Measurements from ENCODE around the gene ZNF491.

Gene ZNF491

GRCh38 chr19:11787536-11787935 is 10.8 kb upstream of the ZNF491 start:
- no peaks in the 10 kb centered on the region for H3K36me3 ChIP-seq (ENCODE audit: insufficient read depth)
- no peaks in the 10 kb centered on the region for H3K27me3 ChIP-seq (ENCODE audit: insufficient read depth, low read depth)
- H3K27ac ChIP-seq = no peak overlapping the region
- no peak overlapping the region for H2AFZ ChIP-seq (ENCODE audit: low read depth)
- H3K4me2 ChIP-seq = no peak overlapping the region
- H3K79me2 ChIP-seq (ENCODE audit: insufficient read depth, low read depth) = no peaks in the 10 kb centered on the region
- no peak overlapping the region for H3K9ac ChIP-seq
- TF ChIP-seq, protein P1, sequence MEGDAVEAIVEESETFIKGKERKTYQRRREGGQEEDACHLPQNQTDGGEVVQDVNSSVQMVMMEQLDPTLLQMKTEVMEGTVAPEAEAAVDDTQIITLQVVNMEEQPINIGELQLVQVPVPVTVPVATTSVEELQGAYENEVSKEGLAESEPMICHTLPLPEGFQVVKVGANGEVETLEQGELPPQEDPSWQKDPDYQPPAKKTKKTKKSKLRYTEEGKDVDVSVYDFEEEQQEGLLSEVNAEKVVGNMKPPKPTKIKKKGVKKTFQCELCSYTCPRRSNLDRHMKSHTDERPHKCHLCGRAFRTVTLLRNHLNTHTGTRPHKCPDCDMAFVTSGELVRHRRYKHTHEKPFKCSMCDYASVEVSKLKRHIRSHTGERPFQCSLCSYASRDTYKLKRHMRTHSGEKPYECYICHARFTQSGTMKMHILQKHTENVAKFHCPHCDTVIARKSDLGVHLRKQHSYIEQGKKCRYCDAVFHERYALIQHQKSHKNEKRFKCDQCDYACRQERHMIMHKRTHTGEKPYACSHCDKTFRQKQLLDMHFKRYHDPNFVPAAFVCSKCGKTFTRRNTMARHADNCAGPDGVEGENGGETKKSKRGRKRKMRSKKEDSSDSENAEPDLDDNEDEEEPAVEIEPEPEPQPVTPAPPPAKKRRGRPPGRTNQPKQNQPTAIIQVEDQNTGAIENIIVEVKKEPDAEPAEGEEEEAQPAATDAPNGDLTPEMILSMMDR (conservative IDR thresholded peaks at IDR 0.05; ENCODE audit: low read depth, low read length) = no peak
- H3K4me3 ChIP-seq (IDR thresholded peaks at IDR 0.05; ENCODE audit: insufficient read depth, low read depth, low read length) = no peak overlapping the region
- no peaks in the 10 kb centered on the region for H3K4me1 ChIP-seq (ENCODE audit: low read depth, poor library complexity, severe bottlenecking)
- H4K20me1 ChIP-seq (ENCODE audit: insufficient read depth) = no peaks in the 10 kb centered on the region

DNA sequence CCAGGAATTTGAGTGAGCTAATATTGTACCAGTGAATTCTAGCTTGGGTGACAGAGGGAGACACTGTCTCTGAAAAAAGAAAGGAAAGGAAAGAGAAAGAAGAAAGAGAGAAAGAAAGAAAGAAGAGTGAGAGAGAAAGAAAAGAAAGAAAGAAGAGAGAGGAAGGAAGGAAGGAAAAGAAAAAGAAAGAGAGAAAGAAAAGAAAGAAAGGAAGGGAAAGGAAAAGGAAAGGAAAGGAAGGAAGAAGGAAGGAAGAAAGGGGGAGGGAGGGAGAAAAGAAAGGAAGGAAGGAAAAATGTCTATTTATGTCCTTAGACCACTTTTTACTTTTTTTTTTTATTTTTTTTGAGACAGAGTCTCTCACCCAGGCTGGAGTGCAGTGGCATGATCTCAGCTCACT is 5.4 kb upstream of the ZNF491 start:
- Histone ChIP-seq H3K9ac (no peak overlapping the region), H3K36me3 (ENCODE audit: insufficient read depth) (no peaks in the 10 kb centered on the region), H3K27ac (no peak overlapping the region), H3K4me2 (no peak overlapping the region), H2AFZ (ENCODE audit: low read depth) (no peak overlapping the region), H3K27me3 (ENCODE audit: insufficient read depth, low read depth) (no peaks in the 10 kb centered on the region), H3K4me1 (ENCODE audit: low read depth, poor library complexity, severe bottlenecking) (no peaks in the 10 kb centered on the region), H3K4me3 (IDR thresholded peaks at IDR 0.05; ENCODE audit: insufficient read depth, low read depth, low read length) (no peak overlapping the region), H3K79me2 (ENCODE audit: insufficient read depth, low read depth) (no peaks in the 10 kb centered on the region), H4K20me1 (ENCODE audit: insufficient read depth) (no peaks in the 10 kb centered on the region)
- TF ChIP-seq, protein P1 (conservative IDR thresholded peaks at IDR 0.05; ENCODE audit: low read depth, low read length) = no peak

DNA sequence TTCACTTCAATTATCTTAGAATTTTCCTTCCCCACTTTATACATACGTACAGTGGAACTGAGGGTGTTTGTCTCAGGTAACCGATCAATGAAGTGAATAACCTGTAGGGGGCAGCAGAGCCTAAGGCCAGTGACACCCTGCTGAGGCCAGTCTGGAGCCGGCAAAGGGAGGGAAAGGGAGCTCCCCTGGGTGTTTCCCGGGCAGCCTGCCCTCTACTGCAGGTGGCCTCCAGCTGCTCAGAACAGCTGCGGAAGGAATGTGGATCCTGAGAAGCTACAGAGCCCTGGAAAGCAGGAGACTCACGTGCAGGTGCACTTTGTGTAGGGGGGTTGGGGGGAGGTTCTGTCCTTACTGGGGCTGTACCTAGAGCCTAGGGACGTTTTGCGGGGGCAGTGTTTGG is 832 bp upstream of the ZNF491 start:
- Histone ChIP-seq H3K9ac (no peak overlapping the region), H2AFZ (ENCODE audit: low read depth) (no peak overlapping the region), H3K79me2 (ENCODE audit: insufficient read depth, low read depth) (no peaks in the 10 kb centered on the region), H4K20me1 (ENCODE audit: insufficient read depth) (no peaks in the 10 kb centered on the region), H3K27me3 (ENCODE audit: insufficient read depth, low read depth) (no peaks in the 10 kb centered on the region), H3K27ac (no peak overlapping the region), H3K36me3 (ENCODE audit: insufficient read depth) (no peaks in the 10 kb centered on the region), H3K4me1 (ENCODE audit: low read depth, poor library complexity, severe bottlenecking) (no peaks in the 10 kb centered on the region), H3K4me3 (IDR thresholded peaks at IDR 0.05; ENCODE audit: insufficient read depth, low read depth, low read length) (no peak overlapping the region), H3K4me2 (no peak overlapping the region)
- TF ChIP-seq, protein P1 (conservative IDR thresholded peaks at IDR 0.05; ENCODE audit: low read depth, low read length) = peak; percentile 59

DNA sequence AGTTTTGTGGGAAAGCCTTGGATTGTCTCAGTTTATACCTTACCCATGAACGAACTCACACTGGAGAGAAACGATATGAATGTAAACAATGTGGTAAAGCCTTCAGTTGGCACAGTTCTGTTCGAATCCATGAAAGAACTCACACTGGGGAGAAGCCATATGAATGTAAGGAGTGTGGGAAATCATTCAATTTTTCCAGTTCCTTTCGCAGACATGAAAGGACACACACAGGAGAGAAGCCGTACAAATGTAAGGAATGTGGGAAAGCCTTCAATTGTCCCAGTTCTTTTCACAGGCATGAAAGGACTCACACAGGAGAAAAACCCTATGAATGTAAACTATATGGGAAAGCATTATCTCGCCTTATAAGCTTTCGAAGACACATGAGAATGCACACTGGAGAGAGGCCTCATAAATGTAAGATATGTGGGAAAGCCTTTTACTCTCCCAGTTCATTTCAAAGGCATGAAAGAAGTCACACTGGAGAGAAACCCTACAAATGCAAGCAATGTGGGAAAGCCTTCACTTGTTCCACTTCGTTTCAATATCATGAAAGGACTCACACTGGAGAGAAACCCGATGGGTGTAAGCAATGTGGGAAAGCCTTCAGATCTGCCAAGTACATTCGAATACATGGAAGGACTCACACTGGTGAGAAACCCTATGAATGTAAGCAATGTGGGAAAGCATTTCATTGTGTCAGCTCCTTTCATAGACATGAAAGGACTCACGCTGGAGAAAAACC is 8.2 kb downstream of the ZNF491 start:
- no peaks in the 10 kb centered on the region for H3K36me3 ChIP-seq (ENCODE audit: insufficient read depth)
- no peak overlapping the region for H3K4me2 ChIP-seq
- TF ChIP-seq, protein P1 (conservative IDR thresholded peaks at IDR 0.05; ENCODE audit: low read depth, low read length) = no peak

More for the DNA sequence above, 8.2 kb downstream of the ZNF491 start:
- H3K4me1 ChIP-seq (ENCODE audit: low read depth, poor library complexity, severe bottlenecking) = no peaks in the 10 kb centered on the region
- no peak overlapping the region for H3K27ac ChIP-seq
- H3K27me3 ChIP-seq (ENCODE audit: insufficient read depth, low read depth) = no peaks in the 10 kb centered on the region
- no peak overlapping the region for H3K4me3 ChIP-seq (IDR thresholded peaks at IDR 0.05; ENCODE audit: insufficient read depth, low read depth, low read length)
- no peak overlapping the region for H3K9ac ChIP-seq
- H2AFZ ChIP-seq (ENCODE audit: low read depth) = no peak overlapping the region
- no peaks in the 10 kb centered on the region for H4K20me1 ChIP-seq (ENCODE audit: insufficient read depth)
- H3K79me2 ChIP-seq (ENCODE audit: insufficient read depth, low read depth) = no peaks in the 10 kb centered on the region

Data from KMS-11 (cell line).